GM19452 (cell line): ENCODE measurements around the gene GRM1.
"Not testable (repeated sequence)": the region's sequence is repeated elsewhere in the genome, so short reads cannot be mapped to it uniquely, and the experiment has no call there.

Source experiments
- ATAC-seq: cut with Tn5 transposase; IDR thresholded peaks from one replicate; pipeline ENCODE4 v1.9.1; 2021; ENCODE audit not compliant: unreplicated experiment

Gene GRM1

DNA sequence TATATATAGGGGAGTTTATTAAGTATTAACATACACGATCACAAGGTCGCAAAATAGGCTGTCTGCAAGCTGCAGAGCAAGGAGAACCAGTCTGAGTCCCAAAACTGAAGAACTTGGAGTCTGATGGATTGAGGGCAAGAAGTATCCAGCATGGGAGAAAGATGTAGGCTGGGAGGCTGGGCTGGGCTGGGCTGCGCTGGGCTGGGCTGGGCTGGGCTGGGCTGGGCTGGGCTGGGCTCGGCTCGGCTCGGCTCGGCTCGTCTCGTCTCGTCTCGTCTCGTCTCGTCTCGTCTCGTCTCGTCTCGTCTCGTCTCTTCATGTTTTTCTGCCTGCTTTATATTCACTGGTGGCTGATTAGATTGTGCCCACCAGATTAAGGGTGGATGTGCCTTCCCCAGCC is 238.6 kb downstream of the GRM1 start:
- ATAC-seq: no peak

DNA sequence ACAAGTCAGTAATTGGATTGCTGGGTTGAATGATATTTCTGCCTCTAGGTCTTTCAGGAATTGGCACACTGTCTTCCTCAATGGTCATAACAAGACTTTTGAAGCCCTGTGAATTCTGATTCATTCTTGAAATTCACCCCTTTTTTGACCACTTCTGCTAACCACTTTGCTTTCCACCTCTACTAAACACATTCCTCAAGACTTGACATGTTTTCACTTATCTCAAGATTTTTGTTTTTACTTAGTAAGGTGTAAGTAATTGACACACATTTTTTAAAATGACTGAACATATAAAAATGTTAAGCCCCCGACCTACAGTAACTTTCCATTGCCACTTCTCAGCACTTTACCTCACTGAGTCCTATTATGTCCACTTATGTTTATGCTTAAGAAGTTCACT is 239.1 kb downstream of the GRM1 start:
- no peak for ATAC-seq

DNA sequence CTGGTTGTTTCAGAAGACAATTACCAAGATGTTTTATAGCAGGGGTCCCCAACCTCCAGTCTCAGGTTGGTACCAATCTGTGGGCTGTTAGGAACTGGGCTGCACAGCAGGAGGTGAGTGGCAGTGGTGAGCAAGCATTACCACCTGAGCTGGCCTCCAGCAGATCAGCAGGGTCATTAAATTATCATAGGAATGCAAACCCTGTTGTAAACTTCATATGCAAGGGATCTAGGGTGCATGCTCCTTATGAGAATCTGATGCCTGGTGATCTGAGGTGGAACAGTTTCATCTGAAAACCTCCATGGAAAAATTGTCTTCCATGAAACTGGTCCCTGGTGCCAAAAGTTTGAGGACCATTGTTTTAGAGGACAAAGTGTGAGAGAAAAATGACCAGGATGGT is 240.6 kb downstream of the GRM1 start:
- no peak for ATAC-seq

DNA sequence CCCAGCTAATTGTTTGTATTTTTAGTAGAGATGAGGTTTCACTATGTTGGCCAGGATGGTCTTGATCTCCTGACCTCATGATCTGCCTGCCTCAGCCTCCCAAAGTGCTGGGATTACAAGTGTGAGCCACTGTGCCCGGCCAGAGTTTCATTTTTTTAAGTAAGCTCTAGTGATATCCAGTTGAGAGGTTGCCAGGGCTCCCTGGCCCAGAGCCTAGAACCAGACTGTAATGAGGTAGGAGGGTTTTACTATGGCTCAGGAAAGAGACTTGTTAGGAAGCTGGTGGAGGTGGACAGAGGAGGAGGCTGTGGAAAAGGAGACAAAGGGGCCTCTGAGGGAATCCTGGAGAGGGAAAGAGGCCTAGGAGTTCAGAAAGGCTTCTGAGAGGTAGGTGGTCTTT is 242.3 kb downstream of the GRM1 start:
- ATAC-seq: not testable (repeated sequence)

DNA sequence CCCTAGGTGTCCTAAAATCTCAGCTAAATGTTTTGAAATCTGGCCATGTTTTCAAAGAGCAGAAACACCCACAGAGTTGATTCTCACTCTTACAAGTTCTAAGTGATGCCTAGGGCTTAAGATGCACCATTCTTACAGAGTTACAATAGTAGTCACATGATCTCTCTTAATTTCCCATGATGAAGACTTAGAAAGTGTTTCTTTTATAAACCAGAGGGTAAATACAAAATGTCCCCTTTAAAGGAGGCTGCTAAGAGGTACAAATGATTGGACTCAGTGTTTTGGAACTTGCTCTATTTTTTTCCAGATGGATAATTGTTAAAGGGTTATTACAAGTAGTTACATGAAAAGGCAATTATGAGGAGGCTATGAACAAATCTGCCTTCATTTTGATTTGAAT is 244.6 kb downstream of the GRM1 start:
- ATAC-seq: no peak

DNA sequence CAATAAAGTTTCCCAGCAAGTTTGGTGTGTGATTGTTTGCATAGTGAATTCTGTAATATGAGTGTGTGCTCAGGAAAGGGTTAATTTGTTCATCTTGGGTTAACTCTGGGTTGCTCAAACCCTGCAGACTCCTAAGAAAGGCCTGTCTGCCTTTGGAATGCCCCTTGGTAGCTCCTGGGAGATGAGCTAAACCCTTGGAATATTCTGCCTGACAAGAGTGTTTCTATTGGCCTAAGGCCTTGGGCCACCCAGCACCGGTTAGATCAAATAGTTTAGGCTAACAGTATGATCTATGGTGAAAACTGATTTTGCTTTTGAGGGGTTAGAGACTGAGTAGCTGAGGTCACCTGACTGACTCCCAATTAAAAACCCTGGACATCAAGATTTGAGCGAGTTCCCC is 248.3 kb downstream of the GRM1 start:
- ATAC-seq: no peak

DNA sequence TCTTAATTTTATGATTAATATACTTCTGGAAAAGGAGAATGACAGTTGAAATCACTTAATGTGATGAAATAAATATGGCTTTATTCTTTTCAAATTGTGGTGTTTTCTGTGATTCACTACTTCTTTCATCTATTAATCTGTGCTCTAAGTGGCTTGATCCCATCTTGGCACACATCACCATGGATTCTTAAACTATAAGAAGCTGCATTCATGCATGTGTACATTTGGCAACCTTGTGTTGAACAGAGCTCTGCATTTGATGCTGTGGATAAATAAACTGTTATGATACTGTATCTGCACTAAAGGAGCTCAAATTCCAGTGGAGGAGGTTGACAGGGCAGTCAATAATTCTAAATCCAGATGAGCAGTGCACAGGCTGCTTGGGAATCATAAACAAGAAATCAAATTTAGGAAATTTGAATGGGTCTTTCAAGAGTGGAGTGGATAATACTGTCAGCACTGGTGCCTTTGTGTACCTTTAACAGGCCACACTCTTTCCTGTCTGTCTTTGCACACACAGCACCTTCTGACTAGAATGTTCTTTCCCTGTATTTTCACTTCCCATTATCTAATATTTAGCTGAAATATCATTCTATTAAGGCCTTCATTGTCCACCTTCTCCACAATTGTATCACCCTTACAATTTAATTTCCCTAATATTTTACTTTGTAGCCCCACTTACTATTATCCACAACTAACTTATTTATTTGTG is 252.9 kb downstream of the GRM1 start:
- no peak for ATAC-seq

DNA sequence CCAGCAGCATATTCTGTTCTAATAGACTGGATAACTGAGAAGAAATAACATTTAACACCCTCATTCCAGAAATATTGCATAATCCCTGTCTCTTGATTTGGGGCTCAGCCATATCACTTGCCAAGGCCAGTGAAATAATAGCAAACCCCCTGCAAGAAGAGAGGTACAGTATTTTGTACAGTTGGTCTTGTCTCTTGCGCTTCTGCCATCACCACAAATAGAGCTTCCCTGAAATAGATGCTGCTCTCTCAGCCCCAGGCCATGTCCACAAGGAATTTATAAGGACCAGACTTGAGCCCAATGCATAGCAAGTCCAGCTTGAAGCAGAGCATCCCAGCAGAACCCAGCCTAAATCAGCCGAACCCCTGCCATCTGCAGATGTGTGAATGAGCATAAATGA is 254.0 kb downstream of the GRM1 start:
- ATAC-seq: no peak

DNA sequence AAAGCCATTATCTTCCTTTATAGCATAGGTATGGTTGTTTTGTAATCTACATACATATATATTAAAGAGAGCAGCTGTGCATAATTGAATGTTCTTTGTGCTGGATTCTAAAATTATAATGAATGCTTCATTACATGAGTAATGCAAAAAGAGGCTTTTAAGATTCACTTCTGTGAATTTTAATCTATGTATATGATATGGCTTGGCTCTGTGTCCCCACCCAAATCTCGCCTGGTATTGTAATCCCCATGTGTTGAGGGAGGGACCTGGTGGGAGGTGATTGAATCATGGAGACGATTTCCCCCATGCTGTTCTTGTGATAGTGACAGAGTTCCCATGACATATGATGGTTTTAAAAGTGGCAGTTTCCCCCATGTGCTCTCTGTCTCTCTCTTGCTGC is 255.4 kb downstream of the GRM1 start:
- ATAC-seq: no peak

DNA sequence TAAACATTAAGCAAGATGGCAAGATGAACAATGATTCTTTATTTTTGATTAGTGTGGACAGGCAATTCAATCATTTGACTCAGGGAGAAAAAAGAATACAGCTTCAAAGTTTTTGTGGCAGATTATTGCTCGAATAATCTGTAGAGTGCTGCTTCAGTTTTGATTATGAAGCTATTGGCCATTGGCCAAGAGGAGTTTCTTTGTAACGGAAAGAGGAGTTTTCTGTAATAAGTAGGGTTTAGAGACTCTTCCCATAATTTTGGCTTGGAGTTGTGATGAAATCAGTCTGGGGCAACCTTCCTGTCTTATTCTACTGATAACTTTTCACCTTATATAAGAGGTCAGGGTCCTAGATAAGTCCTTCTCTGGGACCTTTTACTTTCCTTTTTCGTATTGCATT is 258.1 kb downstream of the GRM1 start:
- no peak for ATAC-seq

DNA sequence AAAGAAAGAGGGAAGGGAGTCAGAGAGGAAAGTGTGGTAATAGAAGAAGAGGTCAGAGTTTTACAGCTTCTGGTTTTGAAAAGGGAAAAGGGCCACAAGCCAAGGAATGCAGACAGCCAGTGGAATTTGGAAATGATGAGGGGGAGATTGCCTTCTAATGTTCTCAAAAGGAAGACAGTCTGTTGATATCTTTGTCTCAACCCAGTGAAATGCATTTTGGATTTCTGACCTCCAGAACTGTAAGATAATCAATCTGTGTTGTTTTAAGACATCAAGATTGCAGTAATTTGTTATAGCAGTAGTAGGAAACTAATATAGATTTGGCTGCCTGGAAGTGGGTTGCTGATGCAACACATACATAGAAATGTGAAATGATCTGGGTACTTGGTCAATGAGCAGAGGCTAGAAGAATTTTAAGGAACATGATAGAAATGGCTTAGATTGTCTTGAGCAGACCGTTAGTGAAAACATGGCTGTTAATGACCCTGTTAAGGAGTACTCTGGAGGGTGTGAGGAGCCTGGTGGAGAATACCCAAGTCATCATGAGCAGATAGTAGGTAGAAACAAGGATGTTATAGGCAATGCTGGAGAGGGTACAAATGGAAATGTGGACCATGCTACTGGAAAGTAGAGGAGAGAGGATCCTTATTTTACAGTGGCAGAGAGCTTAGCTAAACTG is 259.0 kb downstream of the GRM1 start:
- ATAC-seq: no peak

DNA sequence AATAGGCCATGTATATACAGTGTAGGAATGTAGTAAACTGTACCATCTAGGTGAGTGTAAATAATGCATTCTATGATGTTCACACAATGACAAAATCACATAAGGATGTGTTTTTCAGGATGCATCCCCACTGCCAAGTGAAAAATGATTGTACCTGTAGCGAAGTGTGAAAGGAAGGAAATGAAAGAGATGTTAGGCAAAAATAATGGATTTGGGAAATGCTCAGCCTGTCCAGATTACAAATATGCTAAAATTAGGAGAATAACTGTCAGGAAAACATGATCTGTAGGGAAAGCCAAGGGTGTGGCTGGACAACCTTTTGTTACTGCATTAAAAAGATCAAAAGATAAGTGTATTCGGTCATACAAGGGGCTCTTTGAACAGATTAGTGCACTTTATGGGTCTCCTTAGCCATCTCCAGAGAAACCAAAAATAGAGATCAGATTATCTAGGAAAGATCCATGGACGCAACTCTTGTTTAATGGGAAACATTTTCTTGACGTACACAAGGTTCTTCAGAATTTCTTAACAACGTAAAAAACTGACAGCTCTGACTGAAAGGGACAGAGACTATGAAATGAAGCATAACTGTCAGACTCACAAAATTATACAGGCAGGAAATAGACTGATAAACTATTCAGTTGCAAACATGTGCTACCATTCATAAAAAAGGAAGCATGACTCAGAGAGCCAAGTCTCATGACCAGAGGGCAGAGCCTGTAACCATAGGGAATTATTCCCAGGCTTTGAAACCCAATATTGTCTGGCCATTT is 261.1 kb downstream of the GRM1 start:
- no peak for ATAC-seq

DNA sequence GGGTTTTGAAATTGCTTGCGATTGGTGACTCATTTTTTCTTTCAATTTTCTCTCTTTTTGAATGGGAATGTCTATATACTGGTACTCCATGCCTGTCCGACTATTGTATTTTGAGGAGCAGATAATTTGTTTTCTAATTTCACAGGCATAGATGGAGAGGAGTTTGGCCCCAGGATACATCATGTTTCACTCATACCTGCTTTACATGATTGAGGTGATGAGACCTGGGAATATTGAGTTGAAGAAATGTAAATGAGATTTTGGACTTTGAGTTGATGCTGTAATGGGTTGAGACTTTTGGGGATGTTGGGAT is 261.7 kb downstream of the GRM1 start:
- no peak for ATAC-seq

DNA sequence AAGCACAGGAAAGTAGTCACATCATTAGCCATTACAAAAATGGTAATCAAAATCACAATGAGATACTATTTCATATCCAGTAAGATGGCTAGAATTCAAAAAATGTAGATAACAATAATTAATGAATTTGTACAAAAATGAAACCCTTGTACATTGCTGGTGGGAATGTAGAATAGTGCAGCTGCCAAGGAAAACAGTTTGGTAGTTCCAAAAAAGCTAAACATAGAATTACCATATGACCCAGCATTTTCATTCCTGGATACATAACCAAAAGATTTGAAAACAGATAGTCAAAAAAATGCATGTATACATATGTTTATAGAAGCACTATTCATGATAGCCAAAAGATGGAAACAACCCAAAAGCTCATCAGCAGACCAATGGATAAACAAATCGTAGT is 263.6 kb downstream of the GRM1 start:
- no peak for ATAC-seq

DNA sequence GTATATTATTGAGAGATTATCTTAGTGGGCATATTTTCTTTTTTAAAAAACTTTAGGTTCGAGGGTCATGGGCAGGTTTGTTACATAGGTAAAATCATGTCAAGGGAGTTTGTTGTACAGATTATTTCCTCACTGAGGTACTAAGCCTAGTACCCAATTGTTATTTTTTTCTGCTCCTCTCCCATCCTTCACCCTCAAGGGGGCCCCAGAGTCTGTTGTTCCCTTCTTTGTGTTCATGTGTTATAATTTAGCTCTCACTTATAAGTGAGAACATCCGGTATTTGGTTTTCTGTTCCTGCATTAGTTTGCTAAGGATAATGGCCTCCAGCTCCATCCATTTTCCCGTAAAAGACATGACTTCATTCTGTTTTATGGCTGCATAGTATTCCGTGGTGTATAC is 266.8 kb downstream of the GRM1 start:
- no peak for ATAC-seq

DNA sequence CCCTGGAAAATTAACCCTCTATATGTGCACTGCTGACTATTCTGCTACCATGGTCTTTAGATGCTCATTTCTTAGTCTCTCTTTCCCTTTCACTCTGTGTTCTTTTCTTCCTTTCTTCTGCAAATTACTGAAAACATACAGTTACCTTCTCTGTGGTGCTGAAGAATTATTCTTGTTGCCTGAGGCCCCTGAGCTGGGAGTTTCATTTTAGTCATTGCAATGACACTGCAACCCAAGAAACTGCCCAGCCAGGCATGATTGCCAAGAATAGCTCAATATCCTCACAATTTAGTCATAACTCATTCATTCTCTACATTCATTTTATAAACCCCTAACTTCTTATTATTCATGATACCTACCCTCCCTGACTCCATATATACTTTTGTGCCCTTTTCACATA is 269.0 kb downstream of the GRM1 start:
- ATAC-seq: no peak

DNA sequence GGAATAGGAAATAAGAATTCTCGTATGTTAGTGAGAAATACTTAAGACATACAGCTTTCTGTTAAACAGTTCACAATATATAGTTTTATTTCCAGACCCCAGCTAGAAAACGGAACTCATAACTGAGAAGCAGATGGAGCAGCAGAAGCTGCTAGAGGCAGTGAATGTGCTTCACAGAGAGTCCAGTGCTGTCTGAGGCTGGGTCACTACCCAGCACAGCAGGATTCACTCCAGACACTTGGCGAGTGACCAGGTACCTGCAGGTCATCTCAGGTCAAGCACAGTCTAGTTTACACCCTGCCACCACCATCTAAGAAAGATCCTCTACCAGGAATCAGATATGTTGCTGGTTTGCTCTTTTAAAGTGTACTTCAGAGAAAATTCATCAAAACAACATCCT is 271.7 kb downstream of the GRM1 start:
- no peak for ATAC-seq

DNA sequence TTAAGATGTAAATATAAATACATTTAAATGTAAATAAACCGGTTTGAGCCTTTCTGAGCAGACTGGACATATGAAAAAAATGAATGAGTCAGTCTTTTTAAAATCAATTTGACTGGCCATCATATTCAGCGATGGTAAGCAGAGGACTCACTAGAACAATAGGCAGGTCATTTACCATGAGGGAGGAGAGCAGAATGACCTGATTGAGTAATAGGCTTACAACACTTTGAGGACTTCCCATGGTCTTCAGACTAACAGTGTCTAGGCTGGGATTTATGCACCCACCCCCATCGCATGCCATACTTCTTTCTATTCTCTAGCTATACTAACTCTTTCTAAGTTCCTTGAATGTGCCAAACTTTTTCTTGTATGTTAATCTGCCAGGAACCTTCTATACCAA is 272.9 kb downstream of the GRM1 start:
- no peak for ATAC-seq

DNA sequence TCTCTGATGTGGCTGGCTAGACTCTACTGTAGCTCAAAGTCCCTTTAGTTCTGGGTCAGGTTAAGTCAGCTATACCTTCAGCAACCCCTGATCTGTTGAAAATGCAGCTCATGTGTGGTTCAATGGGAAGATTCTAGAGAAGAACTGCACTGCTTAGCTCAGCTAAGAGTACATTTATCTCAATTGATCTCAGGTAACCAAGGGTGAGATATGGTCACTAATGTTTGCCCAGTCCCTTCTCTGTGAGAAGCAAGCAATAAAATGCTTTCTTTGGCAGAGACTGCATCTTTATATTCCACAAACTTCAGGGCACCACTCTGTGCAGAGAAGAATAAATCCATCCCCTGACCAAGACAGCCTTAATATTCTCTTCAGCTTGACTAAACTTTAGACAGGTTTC is 274.1 kb downstream of the GRM1 start:
- no peak for ATAC-seq

DNA sequence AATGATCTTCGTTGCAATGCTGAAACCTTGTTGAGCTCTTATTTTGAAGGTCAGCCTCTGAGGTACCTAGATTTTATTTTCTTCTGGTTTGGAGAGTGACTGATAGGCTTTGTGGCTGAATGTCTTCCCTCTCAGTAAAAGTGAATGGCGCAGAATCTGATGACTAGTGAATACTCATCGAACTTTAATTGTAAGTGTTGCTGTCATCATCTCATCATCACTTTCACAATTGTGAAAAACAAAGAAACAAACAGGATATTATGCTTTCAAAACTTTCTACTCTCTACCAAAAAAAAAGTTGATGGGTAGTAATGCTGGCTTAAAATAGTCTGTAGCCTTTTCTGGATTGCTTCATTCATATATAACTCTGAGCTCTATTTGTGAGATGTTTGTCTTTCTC is 275.3 kb downstream of the GRM1 start:
- no peak for ATAC-seq

DNA sequence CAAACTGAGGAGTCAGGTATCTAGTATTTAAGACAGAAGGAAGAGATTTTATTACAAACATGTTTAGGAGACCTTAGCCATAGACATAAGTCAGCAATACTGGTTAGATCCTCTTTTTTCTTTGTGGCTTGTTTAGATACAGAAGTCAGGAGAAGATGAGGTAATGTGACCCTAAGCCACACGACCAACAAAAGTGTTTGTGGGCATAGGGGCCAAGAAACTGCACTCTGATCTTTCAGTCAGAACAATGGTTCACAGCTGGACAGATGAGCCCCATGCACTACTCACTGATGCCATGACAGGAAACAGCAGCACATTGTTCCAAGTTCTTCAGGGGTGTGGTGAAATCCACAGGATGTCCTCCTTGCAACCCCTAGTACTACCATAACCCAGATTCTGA is 276.2 kb downstream of the GRM1 start:
- ATAC-seq: no peak

DNA sequence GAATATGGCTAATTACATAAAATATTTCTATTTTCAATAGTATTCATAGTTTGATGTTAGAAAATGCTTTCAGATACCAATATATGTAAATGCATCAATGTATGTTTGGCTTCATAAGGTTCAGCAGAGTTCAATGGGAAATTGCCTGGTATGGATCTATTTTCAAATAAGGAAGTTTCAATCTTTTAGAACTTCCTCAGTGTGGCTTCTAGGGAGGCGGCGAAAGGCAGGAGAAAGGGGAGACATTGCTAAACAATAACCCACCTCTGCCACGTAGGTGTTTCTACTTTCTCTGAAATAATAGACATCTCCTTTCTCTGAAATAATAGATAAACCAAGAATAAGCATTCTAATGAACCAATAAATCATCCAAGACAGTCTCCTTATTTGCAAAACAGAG is 277.1 kb downstream of the GRM1 start:
- no peak for ATAC-seq
